Smooth muscle cell (in vitro differentiated cells): Measurements from ENCODE around the gene KAZN. TPM values are rescaled to one million over a fixed set of nuclear protein-coding genes. Genes with fewer than 3 reads are reported as not detected.

Source experiments
- DNase-seq: peaks from one replicate; lab custom pipeline; 2025; ENCODE audit not compliant: unreplicated experiment; lab: John Stamatoyannopoulos, UW
- H2AFZ ChIP-seq: fragments of 200-600 bp; sonication (generic); 2 replicates; pipeline ENCODE4 v1.6.0; 2016; ENCODE audit warnings: antibody characterized with exemption, low read depth, mild to moderate bottlenecking
- H3F3A ChIP-seq: fragments of 200-600 bp; sonication (generic); 2 replicates; pipeline ENCODE4 v1.6.0; 2017; ENCODE audit warnings: antibody characterized with exemption, low read depth
- H3K27ac ChIP-seq: fragments of 200-600 bp; sonication (generic); 2 replicates; pipeline ENCODE4 v1.5.1; 2016; ENCODE audit warnings: low read depth, mild to moderate bottlenecking
- H3K27me3 ChIP-seq: fragments of 200-600 bp; sonication (generic); 2 replicates; pipeline ENCODE4 v1.6.1; 2016; ENCODE audit warnings: low read depth, mild to moderate bottlenecking
- H3K36me3 ChIP-seq: fragments of 200-600 bp; sonication (generic); 2 replicates; pipeline ENCODE4 v1.5.1; 2016; ENCODE audit warnings: low read depth
- H3K4me1 ChIP-seq: fragments of 200-600 bp; sonication (generic); 2 replicates; pipeline ENCODE4 v1.5.1; 2016; ENCODE audit warnings: low read depth
- H3K4me2 ChIP-seq: fragments of 200-600 bp; sonication (generic); 2 replicates; pipeline ENCODE4 v1.6.0; 2016; ENCODE audit warnings: mild to moderate bottlenecking
- H3K4me3 ChIP-seq: fragments of 200-600 bp; sonication (generic); 2 replicates; pipeline ENCODE4 v1.5.1; 2016; ENCODE audit warnings: mild to moderate bottlenecking
- H3K79me2 ChIP-seq: fragments of 200-600 bp; sonication (generic); 2 replicates; pipeline ENCODE4 v1.6.0; 2016; ENCODE audit warnings: low read depth, mild to moderate bottlenecking
- H3K9ac ChIP-seq: fragments of 200-600 bp; sonication (generic); 2 replicates; pipeline ENCODE4 v1.6.0; 2016; ENCODE audit warnings: low read depth
- H3K9me3 ChIP-seq: fragments of 200-600 bp; sonication (generic); replicated peaks from 2 replicates; pipeline ENCODE4 v1.5.1; 2016; ENCODE audit warnings: low read depth
- H4K20me1 ChIP-seq: fragments of 200-600 bp; sonication (generic); 2 replicates; pipeline ENCODE4 v1.6.0; 2016; ENCODE audit warnings: low read depth
- CTCF ChIP-seq: fragments of 200-600 bp; sonication (generic); IDR thresholded peaks from 2 replicates; pipeline ENCODE4 v1.5.1; 2017; ENCODE audit warnings: borderline replicate concordance, mild to moderate bottlenecking, antibody characterized with exemption; ENCODE audit not compliant: insufficient read depth, poor library complexity, severe bottlenecking
- WGBS: methylation state at CpG from one replicate; pipeline ENCODE4 v1.1.7; 2016; ENCODE audit warnings: low lambda C conversion rate; 5-methylcytosine and 5-hydroxymethylcytosine counted together
- polyA plus RNA-seq: library from polyadenylated mRNA; unstranded; fragments of >200 nt; fragmentation: Nextera tagmentation; extraction: Ambion mirVana; gene quantifications from 2 replicates; pipeline ENCODE4 v1.2.1, GENCODE V29; 2016
- total RNA-seq: library from RNA; depleted of rRNA; stranded (reverse); fragments of >200 nt; gene quantifications from 2 replicates; pipeline ENCODE4 v1.2.3, GENCODE V29; 2014

Gene KAZN
- total and polyA plus RNA-seq, 2 experiments from 2014 or later, result 6.3 to 8.2 TPM

DNA sequence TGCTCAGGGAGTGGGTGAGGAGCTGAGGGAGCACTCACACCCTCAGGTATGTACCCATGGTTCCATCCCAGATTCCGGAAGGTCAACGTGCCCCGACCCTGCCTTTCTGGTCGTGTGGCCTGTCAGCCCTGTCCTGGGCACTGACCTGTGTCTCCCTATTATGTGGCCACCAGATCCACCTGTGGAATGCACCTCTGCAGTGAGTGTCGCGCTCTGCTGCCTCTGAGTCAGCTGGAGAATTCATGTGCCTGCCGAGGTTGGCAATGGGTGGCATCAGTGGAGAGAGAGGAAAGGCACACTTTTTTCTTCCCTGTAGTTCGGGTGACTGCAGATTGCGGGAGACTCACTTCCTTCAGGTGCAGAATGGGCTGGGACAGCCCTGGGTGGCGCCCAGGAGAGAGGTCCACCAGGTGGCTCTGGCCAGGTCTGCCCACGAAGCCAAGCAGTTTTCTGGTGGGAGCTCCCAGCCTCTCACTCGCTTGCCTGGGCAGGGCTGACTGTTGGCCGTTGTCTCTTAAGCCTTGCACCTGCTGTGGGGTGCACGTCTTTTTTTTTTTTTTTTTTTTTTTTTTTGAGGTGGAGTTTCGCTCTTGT is 378.9 kb downstream of the KAZN start:
- 88% methylated on average over 14 of the region's 15 CpGs for WGBS
- H3K4me2 ChIP-seq, result no peak overlapping the region
- no peaks in the 10 kb centered on the region for H3K79me2 ChIP-seq
- no peak overlapping the region for H3K4me3 ChIP-seq
- H2AFZ ChIP-seq, result no peak overlapping the region
- no peaks in the 10 kb centered on the region for H3K27me3 ChIP-seq
- H3F3A ChIP-seq, result no peaks in the 10 kb centered on the region
- H3K9ac ChIP-seq, result no peak overlapping the region
- H3K36me3 ChIP-seq, result no peaks in the 10 kb centered on the region
- DNase-seq, result no peak
- peaks cover 7% of the 10 kb centered on the region for H4K20me1 ChIP-seq
- TF ChIP-seq CTCF, result no peak
- H3K9me3 ChIP-seq, result no peaks in the 10 kb centered on the region
- peaks cover 5% of the 10 kb centered on the region for H3K4me1 ChIP-seq
- no peak overlapping the region for H3K27ac ChIP-seq

DNA sequence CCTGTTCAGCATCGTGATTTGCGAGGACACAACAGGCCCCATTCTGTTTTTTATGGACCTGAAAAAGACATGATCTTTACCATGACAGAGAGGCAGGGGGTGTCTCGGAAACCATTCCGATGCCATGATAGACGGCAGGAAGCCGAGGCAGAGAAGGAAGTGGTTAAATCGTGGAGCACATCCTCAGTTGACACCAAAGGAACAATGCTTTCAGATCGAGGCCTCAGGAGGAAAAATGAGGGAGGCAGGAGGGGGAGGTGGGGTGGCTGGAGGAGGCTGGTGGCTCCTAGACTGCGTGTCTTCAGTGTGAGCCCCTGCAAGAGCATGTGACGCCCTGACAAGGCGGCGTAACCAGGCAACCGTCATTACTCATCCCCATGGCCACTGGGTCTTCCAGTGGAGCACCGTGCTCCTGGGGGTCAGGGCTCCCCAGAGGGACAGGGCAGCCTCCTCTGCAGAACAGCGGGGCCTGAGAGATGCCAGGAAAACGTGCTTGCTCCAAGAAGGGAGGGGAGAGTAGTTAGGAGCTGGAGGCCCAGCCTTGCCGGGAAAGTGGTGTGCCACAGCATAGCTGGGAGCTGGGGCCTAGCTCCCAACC is 382.2 kb downstream of the KAZN start:
- Histone ChIP-seq H3F3A (no peaks in the 10 kb centered on the region), H4K20me1 (peaks cover 7% of the 10 kb centered on the region), H3K27me3 (no peaks in the 10 kb centered on the region), H3K4me3 (no peak overlapping the region), H2AFZ (no peak overlapping the region), H3K9me3 (no peaks in the 10 kb centered on the region), H3K4me2 (no peak overlapping the region), H3K4me1 (peaks cover 5% of the 10 kb centered on the region), H3K36me3 (no peaks in the 10 kb centered on the region), H3K79me2 (no peaks in the 10 kb centered on the region), H3K9ac (no peak overlapping the region), H3K27ac (no peak overlapping the region)
- DNase-seq, result peak; percentile 7
- no peak for TF ChIP-seq CTCF
- WGBS, result 49% methylated on average over 17 of the region's 17 CpGs

- Histone ChIP-seq H3K79me2 (no peaks in the 10 kb centered on the region), H3F3A (no peaks in the 10 kb centered on the region), H3K27me3 (no peaks in the 10 kb centered on the region), H3K4me1 (peaks cover 5% of the 10 kb centered on the region), H2AFZ (no peak overlapping the region), H3K27ac (no peak overlapping the region), H4K20me1 (peaks cover 7% of the 10 kb centered on the region), H3K4me3 (no peak overlapping the region), H3K9ac (no peak overlapping the region), H3K4me2 (no peak overlapping the region), H3K9me3 (no peaks in the 10 kb centered on the region), H3K36me3 (no peaks in the 10 kb centered on the region)
- no peak for DNase-seq
- no peak for TF ChIP-seq CTCF
- WGBS, result 94% methylated on average over 14 of the region's 14 CpGs
Measured at GRCh38 chr1:14982029-14982428, 383.5 kb downstream of the KAZN start.

- H3K4me2 ChIP-seq, result no peak overlapping the region
- TF ChIP-seq CTCF, result no peak
- no peaks in the 10 kb centered on the region for H3K79me2 ChIP-seq
- peaks cover 7% of the 10 kb centered on the region for H4K20me1 ChIP-seq
- H3K36me3 ChIP-seq, result no peaks in the 10 kb centered on the region
- no peaks in the 10 kb centered on the region for H3K27me3 ChIP-seq
- no peaks in the 10 kb centered on the region for H3K9me3 ChIP-seq
- peaks cover 5% of the 10 kb centered on the region for H3K4me1 ChIP-seq
- no peak for DNase-seq
- H3K4me3 ChIP-seq, result no peak overlapping the region
- no peaks in the 10 kb centered on the region for H3F3A ChIP-seq
- no peak overlapping the region for H3K27ac ChIP-seq
- no peak overlapping the region for H3K9ac ChIP-seq
- 94% methylated on average over 13 of the region's 13 CpGs for WGBS
- no peak overlapping the region for H2AFZ ChIP-seq
Measured at GRCh38 chr1:14983277-14983676, 384.8 kb downstream of the KAZN start.
